PC-9 (cell line): ENCODE measurements around the gene RHEB. TPM values are rescaled to one million over a fixed set of nuclear protein-coding genes. Genes with fewer than 3 reads are reported as not detected.

Source experiments
- BruUV-seq: library from RNA; stranded (reverse); fragments of 400-500 nt; replicated peaks from 2 replicates; lab custom pipeline; 2021; lab: Mats Ljungman, UMichigan
- CTCF ChIA-PET: fragments of 300-600 bp; sonication (Branson Sonifier 250); formaldehyde crosslinking; loops from one replicate; lab custom pipeline; 2022; ENCODE audit warnings: antibody characterized with exemption; lab: Charles Lee
- POLR2A ChIA-PET: fragments of 300-600 bp; sonication (Branson Sonifier 250); formaldehyde crosslinking; loops from one replicate; lab custom pipeline; 2022; ENCODE audit warnings: antibody characterized with exemption; ENCODE audit not compliant: unreplicated experiment; lab: Charles Lee
- DNase-seq, 2 experiments: peaks; one replicate each; pipeline versions ENCODE4 v3.0.0 to v3.0.0-alpha.2; 2015 to 2022; ENCODE audit warnings: mixed read lengths in 1 of 2
- H2AFZ ChIP-seq: fragments of 200-600 bp; sonication (generic); 2 replicates; pipeline ENCODE4 v1.8.1; 2017; ENCODE audit warnings: antibody characterized with exemption
- H3F3A ChIP-seq: fragments of 200-600 bp; sonication (generic); 2 replicates; pipeline ENCODE4 v1.8.1; 2017; ENCODE audit warnings: antibody characterized with exemption, mild to moderate bottlenecking, low read depth; ENCODE audit not compliant: insufficient read depth
- H3K27ac ChIP-seq: fragments of 200-600 bp; sonication (generic); 2 replicates; pipeline ENCODE4 v1.6.1; 2016; ENCODE audit warnings: mixed run types
- H3K27me3 ChIP-seq: fragments of 200-600 bp; sonication (generic); 2 replicates; pipeline ENCODE4 v1.6.1; 2016; ENCODE audit warnings: low read depth, mixed run types; ENCODE audit not compliant: insufficient read depth
- H3K36me3 ChIP-seq: fragments of 200-600 bp; sonication (generic); 2 replicates; pipeline ENCODE4 v1.6.1; 2016; ENCODE audit warnings: low read depth, mixed run types
- H3K4me1 ChIP-seq: fragments of 200-600 bp; sonication (generic); replicated peaks from 2 replicates; pipeline ENCODE4 v1.6.1; 2016; ENCODE audit warnings: mixed run types; ENCODE audit not compliant: insufficient read depth
- H3K4me2 ChIP-seq: fragments of 200-600 bp; sonication (generic); 2 replicates; pipeline ENCODE4 v1.6.1; 2017; ENCODE audit warnings: mixed run types
- H3K4me3 ChIP-seq: fragments of 200-600 bp; sonication (generic); 2 replicates; pipeline ENCODE4 v1.6.1; 2016; ENCODE audit warnings: mixed run types
- H3K79me2 ChIP-seq: fragments of 200-600 bp; sonication (generic); 2 replicates; pipeline ENCODE4 v1.6.1; 2017; ENCODE audit warnings: low read depth, mixed run types
- H3K9me2 ChIP-seq: fragments of 200-600 bp; sonication (generic); 2 replicates; pipeline ENCODE4 v1.8.1; 2017; ENCODE audit warnings: mild to moderate bottlenecking; ENCODE audit not compliant: insufficient read depth
- H3K9me3 ChIP-seq: fragments of 200-600 bp; sonication (generic); 2 replicates; pipeline ENCODE4 v1.8.1; 2016; ENCODE audit warnings: low read depth; ENCODE audit not compliant: insufficient read depth
- H4K20me1 ChIP-seq: fragments of 200-600 bp; sonication (generic); 2 replicates; pipeline ENCODE4 v1.8.1; 2017; ENCODE audit not compliant: insufficient read depth
- EZH2 ChIP-seq: fragments of 200-600 bp; sonication (generic); IDR thresholded peaks from 2 replicates; pipeline ENCODE4 v1.8.0; 2017; ENCODE audit warnings: antibody characterized with exemption, low read depth
- intact Hi-C: fragments of 100-400 bp; cut with micrococcal nuclease; formaldehyde crosslinking; loops from one replicate; pipeline ENCODE4 v1.10.0; 2022; ENCODE audit not compliant: unreplicated experiment
- total RNA-seq: library from RNA; stranded (reverse); gene quantifications from 2 replicates; pipeline ENCODE4 v1.2.3, GENCODE V29; 2021
- TF ChIP-seq, protein P1 (sequence below): fragments of 200-600 bp; sonication (generic); conservative IDR thresholded peaks from 2 replicates; pipeline ENCODE4 v1.6.1; 2017; ENCODE audit warnings: mixed run types, antibody characterized with exemption, mild to moderate bottlenecking, moderate library complexity

RHEB gene
- total RNA-seq, 1 experiment from 2014 or later: 202 TPM

- no peaks in the 10 kb centered on the region for H3K79me2 ChIP-seq
- H3K4me3 ChIP-seq: no peak overlapping the region
- no peaks in the 10 kb centered on the region for H3K27me3 ChIP-seq
- no peak for TF ChIP-seq EZH2
- TF ChIP-seq, protein P1, sequence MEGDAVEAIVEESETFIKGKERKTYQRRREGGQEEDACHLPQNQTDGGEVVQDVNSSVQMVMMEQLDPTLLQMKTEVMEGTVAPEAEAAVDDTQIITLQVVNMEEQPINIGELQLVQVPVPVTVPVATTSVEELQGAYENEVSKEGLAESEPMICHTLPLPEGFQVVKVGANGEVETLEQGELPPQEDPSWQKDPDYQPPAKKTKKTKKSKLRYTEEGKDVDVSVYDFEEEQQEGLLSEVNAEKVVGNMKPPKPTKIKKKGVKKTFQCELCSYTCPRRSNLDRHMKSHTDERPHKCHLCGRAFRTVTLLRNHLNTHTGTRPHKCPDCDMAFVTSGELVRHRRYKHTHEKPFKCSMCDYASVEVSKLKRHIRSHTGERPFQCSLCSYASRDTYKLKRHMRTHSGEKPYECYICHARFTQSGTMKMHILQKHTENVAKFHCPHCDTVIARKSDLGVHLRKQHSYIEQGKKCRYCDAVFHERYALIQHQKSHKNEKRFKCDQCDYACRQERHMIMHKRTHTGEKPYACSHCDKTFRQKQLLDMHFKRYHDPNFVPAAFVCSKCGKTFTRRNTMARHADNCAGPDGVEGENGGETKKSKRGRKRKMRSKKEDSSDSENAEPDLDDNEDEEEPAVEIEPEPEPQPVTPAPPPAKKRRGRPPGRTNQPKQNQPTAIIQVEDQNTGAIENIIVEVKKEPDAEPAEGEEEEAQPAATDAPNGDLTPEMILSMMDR: no peak
- no peak overlapping the region for H2AFZ ChIP-seq
- DNase-seq: no peak
- no peaks in the 10 kb centered on the region for H4K20me1 ChIP-seq
- intact Hi-C loops: no loop called here
- H3K9me2 ChIP-seq: no peaks in the 10 kb centered on the region
- BruUV-seq: no TSS peak
- CTCF ChIA-PET: interaction anchor here (0.5 kb wide), 1 partner anchor 403 kb away, joined by 3 read pairs; no protein-coding TSS in a partner anchor
- H3K9me3 ChIP-seq: no peaks in the 10 kb centered on the region
- H3K4me1 ChIP-seq: peaks cover 31% of the 10 kb centered on the region
- H3K4me2 ChIP-seq: no peak overlapping the region
- no peaks in the 10 kb centered on the region for H3K36me3 ChIP-seq
- POLR2A ChIA-PET: no interaction called here
- H3F3A ChIP-seq: peaks cover 18% of the 10 kb centered on the region
- H3K27ac ChIP-seq: no peak overlapping the region
These were observed 29.4 kb upstream of the RHEB start for GRCh38 chr7:151549083-151549482.

- Histone ChIP-seq H3K27me3 (no peaks in the 10 kb centered on the region), H3K79me2 (no peaks in the 10 kb centered on the region), H2AFZ (no peak overlapping the region), H3F3A (no peaks in the 10 kb centered on the region), H3K4me2 (no peak overlapping the region), H3K9me3 (no peaks in the 10 kb centered on the region), H3K27ac (no peak overlapping the region), H3K9me2 (no peaks in the 10 kb centered on the region), H3K36me3 (no peaks in the 10 kb centered on the region), H4K20me1 (no peaks in the 10 kb centered on the region), H3K4me1 (no peaks in the 10 kb centered on the region), H3K4me3 (no peak overlapping the region)
- BruUV-seq: no TSS peak
- POLR2A ChIA-PET: no interaction called here
- intact Hi-C loops: no loop called here
- TF ChIP-seq, protein P1: no peak
- no peak for TF ChIP-seq EZH2
- no peak for DNase-seq
- CTCF ChIA-PET: interaction anchor here (0.7 kb wide), 1 partner anchor 151 kb away, joined by 3 read pairs; no protein-coding TSS in a partner anchor
These were observed 24.5 kb upstream of the RHEB start for GRCh38 chr7:151544183-151544582.

DNA sequence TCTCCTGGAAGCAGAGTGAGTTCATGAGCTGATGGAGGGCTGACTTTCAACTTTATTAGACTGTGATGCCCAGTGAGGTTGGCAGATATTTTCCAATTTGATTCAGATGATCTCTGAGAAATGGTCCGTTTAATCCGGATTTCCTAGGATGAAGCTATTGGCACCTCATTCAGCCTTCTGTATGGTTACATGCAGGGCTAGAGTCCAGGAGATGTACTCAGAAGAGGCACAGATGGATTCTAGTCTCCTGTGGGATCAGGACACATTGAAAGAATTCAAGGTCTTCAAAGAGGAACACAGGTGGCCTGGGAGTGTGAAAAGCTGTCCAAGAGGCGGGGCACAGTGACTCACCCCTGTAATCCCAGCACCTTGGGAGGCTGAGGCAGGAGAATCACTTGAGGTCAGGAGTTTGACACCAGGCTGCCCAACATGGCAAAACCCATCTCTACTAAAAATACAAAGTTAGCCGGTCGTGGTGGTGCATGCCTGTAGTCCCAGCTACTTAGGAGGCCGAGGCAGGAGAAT, 23.0 kb upstream of the RHEB start:
- ChIA-PET POLR2A (no interaction called here), CTCF (interaction anchor here (0.7 kb wide), 1 partner anchor 437 kb away, joined by 23 read pairs; no protein-coding TSS in a partner anchor)
- Histone ChIP-seq H3K27me3 (no peaks in the 10 kb centered on the region), H3K4me1 (no peaks in the 10 kb centered on the region), H3K9me2 (no peaks in the 10 kb centered on the region), H3K4me2 (no peak overlapping the region), H3F3A (no peaks in the 10 kb centered on the region), H3K36me3 (no peaks in the 10 kb centered on the region), H3K4me3 (no peak overlapping the region), H3K9me3 (no peaks in the 10 kb centered on the region), H4K20me1 (no peaks in the 10 kb centered on the region), H2AFZ (no peak overlapping the region), H3K27ac (no peak overlapping the region), H3K79me2 (no peaks in the 10 kb centered on the region)
- no peak for DNase-seq
- TF ChIP-seq, protein P1: no peak
- no peak for TF ChIP-seq EZH2
- BruUV-seq: no TSS peak
- intact Hi-C loops: no loop called here
